Choroid plexus epithelial cell (primary cell): ENCODE data around the gene SLAMF7.

Experiments used
- DNase-seq: peaks from one replicate; pipeline ENCODE4 v3.0.0-alpha.2; 2010; ENCODE audit warnings: low read depth
- H3K4me3 ChIP-seq: 2 replicates; pipeline ENCODE4 v1.5.1; 2011; ENCODE audit warnings: low read depth, mild to moderate bottlenecking, control low read depth, low read length, moderate library complexity
- CTCF ChIP-seq: conservative IDR thresholded peaks from 2 replicates; pipeline ENCODE4 v1.5.1; 2011; ENCODE audit warnings: low read depth, mild to moderate bottlenecking, control low read depth, inconsistent platforms, low read length, moderate library complexity

Gene SLAMF7

GRCh38 chr1:160707236-160708064, 31.6 kb upstream of the SLAMF7 start:
- H3K4me3 ChIP-seq, result no peak overlapping the region
- no peak for DNase-seq
- TF ChIP-seq CTCF, result no peak

- DNase-seq, result no peak
- no peak for TF ChIP-seq CTCF
- no peak overlapping the region for H3K4me3 ChIP-seq
These were observed 30.9 kb upstream of the SLAMF7 start for GRCh38 chr1:160708118-160708517.

- no peak overlapping the region for H3K4me3 ChIP-seq
- DNase-seq, result no peak
- TF ChIP-seq CTCF, result no peak
These were observed 30.2 kb upstream of the SLAMF7 start for GRCh38 chr1:160708801-160709200.

- no peak overlapping the region for H3K4me3 ChIP-seq
- TF ChIP-seq CTCF, result no peak
- no peak for DNase-seq
These were observed 29.3 kb upstream of the SLAMF7 start for GRCh38 chr1:160709715-160710114.

- no peak for DNase-seq
- no peak for TF ChIP-seq CTCF
- H3K4me3 ChIP-seq, result no peak overlapping the region
These were observed 28.4 kb upstream of the SLAMF7 start for GRCh38 chr1:160710517-160711252.

- TF ChIP-seq CTCF, result no peak
- no peak overlapping the region for H3K4me3 ChIP-seq
- DNase-seq, result no peak
These were observed 27.8 kb upstream of the SLAMF7 start for GRCh38 chr1:160711276-160711601.
